Measurements from ENCODE around the gene NFIA.

Gene NFIA

DNA sequence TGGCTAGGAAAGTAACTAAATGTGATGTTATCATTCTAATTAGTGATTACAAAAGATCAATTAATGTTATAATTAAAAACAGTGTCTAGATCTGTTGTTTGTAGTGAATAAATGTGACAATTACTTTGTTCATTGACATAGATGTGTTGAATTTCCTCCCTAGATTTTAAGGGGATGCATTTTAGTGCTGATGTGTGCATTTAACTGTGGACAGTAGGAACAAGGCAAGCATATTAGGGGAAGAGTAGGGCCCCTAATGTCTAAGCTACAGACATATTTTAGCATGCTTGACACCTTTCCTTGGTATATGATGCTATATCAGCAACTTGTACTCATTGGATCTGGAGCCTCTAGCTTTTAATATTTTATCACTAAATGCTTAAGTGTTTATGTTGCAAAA is 48.9 kb downstream of the NFIA start:
- DNase-seq (ENCODE audit: low read depth, low spot score): no peak
- Histone ChIP-seq H3K36me3 (ENCODE audit: control insufficient read depth, insufficient read depth, low read length) (no peaks in the 10 kb centered on the region), H3K27ac (ENCODE audit: low read length) (no peak overlapping the region), H3K4me1 (ENCODE audit: control insufficient read depth, insufficient read depth, low read length) (no peaks in the 10 kb centered on the region), H3K27me3 (ENCODE audit: control insufficient read depth, insufficient read depth, low read length) (no peaks in the 10 kb centered on the region), H3K4me3 (ENCODE audit: low read length) (no peak overlapping the region), H3K9me3 (ENCODE audit: control insufficient read depth, insufficient read depth, low read length) (no peaks in the 10 kb centered on the region)

DNA sequence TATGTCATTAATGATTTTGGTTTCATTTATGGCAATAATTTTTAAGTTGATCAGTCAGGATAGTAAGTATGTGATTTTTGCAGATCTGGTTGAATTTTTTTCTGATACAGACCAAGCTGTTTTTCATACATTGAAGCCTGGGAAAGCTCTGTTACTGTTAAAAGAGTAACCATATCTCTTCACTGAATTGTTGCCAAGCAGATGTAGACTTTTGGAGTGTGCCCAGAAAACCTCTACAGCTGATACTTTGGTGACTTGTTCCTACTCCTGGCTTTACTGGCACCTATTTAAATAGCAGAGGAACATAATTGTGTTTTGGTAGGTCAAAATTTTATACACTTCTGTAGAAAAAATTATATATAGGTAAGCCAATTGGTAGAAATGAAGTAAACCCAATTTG is 49.4 kb downstream of the NFIA start:
- H3K27ac ChIP-seq (ENCODE audit: low read length): no peak overlapping the region
- no peaks in the 10 kb centered on the region for H3K36me3 ChIP-seq (ENCODE audit: control insufficient read depth, insufficient read depth, low read length)
- DNase-seq (ENCODE audit: low read depth, low spot score): no peak
- no peaks in the 10 kb centered on the region for H3K4me1 ChIP-seq (ENCODE audit: control insufficient read depth, insufficient read depth, low read length)
- H3K27me3 ChIP-seq (ENCODE audit: control insufficient read depth, insufficient read depth, low read length): no peaks in the 10 kb centered on the region
- H3K4me3 ChIP-seq (ENCODE audit: low read length): no peak overlapping the region
- H3K9me3 ChIP-seq (ENCODE audit: control insufficient read depth, insufficient read depth, low read length): no peaks in the 10 kb centered on the region

DNA sequence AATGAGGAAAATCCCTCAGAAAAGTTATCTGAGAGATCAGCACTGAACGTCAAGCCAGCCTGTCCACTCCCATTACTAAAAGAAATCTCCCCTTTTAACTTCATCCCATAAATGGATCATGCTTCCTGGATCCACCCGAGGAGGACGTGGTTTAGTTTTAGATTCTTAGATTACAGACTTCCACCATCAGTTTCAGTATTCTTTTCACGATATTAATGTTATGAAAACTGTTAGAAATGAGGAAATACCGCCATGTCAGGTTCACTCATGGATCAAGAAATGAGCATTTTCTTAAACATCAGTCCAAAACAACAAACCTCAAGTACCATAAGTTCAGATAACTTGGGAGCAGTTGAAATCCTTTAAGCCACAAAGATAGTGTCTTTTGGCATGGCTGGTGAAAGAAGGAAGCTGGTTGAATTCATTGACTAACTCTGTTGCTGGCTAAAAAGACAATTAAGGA is 49.8 kb downstream of the NFIA start:
- no CpG with 5 or more reads among the region's 5 CpGs for WGBS (ENCODE audit: insufficient coverage, insufficient read length)
- no peaks in the 10 kb centered on the region for H3K27me3 ChIP-seq (ENCODE audit: control insufficient read depth, insufficient read depth, low read length)
- H3K4me3 ChIP-seq (ENCODE audit: low read length): no peak overlapping the region
- DNase-seq (ENCODE audit: low read depth, low spot score): no peak
- no peaks in the 10 kb centered on the region for H3K9me3 ChIP-seq (ENCODE audit: control insufficient read depth, insufficient read depth, low read length)
- no peaks in the 10 kb centered on the region for H3K36me3 ChIP-seq (ENCODE audit: control insufficient read depth, insufficient read depth, low read length)
- H3K4me1 ChIP-seq (ENCODE audit: control insufficient read depth, insufficient read depth, low read length): no peaks in the 10 kb centered on the region
- H3K27ac ChIP-seq (ENCODE audit: low read length): no peak overlapping the region

DNA sequence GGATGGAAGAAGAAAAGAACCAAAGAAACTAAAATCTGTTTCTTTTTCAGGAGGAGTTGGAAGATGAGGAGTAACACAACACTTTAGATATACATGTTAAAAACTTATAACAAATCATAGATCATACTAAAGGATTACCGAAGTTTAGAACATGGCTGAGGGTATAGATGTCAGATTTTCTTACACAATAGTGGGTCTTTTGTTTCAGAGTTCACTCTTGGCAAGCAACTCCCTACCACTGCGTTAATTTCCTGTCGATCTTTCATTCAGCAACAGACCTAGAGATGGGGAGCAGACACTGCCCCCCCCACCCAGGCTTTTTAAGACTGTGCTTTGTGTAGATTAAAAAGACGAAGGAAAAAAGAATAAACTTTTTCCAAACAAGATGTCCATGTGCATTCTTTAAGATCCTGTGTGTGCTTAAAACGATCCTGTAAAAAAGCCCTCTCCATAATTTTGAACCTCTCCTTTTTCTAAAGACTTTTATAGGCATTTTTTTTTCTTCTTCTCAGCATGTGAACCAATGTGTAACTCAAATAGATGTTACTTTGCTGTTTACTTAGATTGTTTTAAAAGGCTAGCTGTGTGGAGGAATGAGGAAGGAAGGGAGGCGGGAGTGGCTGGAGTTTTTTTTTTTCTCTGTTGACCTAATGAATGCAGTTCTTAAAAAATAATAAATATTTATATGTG is 50.4 kb downstream of the NFIA start:
- H3K27ac ChIP-seq (ENCODE audit: low read length): no peak overlapping the region
- no peaks in the 10 kb centered on the region for H3K9me3 ChIP-seq (ENCODE audit: control insufficient read depth, insufficient read depth, low read length)
- WGBS (ENCODE audit: insufficient coverage, insufficient read length): no CpG with 5 or more reads among the region's 6 CpGs
- no peaks in the 10 kb centered on the region for H3K27me3 ChIP-seq (ENCODE audit: control insufficient read depth, insufficient read depth, low read length)
- H3K4me3 ChIP-seq (ENCODE audit: low read length): no peak overlapping the region
- H3K4me1 ChIP-seq (ENCODE audit: control insufficient read depth, insufficient read depth, low read length): no peaks in the 10 kb centered on the region
- no peaks in the 10 kb centered on the region for H3K36me3 ChIP-seq (ENCODE audit: control insufficient read depth, insufficient read depth, low read length)
- DNase-seq (ENCODE audit: low read depth, low spot score): no peak

DNA sequence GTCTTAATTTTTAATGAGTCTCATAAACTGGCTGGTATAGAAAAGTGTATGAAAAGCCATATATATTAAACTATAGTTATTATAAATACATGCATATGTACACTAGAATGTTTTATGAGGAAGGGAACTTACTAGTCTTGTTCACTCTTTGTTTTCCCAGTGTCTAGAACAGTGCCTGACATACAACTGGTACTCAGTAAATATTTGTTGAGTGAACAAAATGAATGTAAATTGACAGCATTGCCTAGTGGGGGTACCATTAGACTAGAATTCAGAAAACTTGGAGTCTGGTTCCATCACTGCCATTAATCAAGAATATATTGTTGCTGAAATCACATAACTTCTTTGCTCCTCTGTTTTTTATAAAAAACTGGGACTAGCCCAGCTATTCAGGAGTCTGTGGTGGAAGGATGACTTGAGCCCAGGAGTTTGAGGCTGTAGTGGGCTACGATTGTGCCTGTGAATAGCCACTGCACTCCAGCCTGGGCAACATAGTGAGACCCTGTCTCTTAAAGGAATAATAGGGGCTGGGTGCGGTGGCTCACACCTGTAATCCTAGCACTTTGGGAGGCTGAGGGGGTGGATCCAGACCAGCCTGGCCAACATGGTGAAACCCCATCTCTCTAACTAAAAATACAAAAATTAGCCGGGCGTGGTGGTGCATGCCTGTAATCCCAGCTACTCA is 51.1 kb downstream of the NFIA start:
- H3K27ac ChIP-seq (ENCODE audit: low read length): no peak overlapping the region
- WGBS (ENCODE audit: insufficient coverage, insufficient read length): no CpG with 5 or more reads among the region's 4 CpGs
- DNase-seq (ENCODE audit: low read depth, low spot score): no peak

DNA sequence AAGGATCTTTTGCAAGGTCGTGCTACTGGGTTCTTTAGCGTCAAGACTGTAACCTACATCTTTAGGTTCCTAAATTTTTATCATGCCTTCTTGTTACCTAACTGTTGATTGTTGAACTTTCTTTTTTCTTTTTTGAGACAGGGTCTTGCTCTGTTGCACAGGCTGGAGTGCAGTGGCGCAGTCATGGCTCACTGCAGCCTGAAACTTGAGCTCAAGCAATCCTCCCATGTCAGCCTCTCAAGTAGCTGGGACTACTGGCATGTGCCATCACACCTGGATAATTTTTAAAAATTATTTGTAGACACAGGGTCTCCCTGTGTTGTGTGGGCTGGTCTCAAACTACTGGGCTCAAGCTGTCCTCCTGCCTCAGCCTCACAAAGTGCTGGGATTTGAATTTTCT is 52.9 kb downstream of the NFIA start:
- H3K27ac ChIP-seq (ENCODE audit: low read length): no peak overlapping the region
- H3K9me3 ChIP-seq (ENCODE audit: control insufficient read depth, insufficient read depth, low read length): no peaks in the 10 kb centered on the region
- no peaks in the 10 kb centered on the region for H3K36me3 ChIP-seq (ENCODE audit: control insufficient read depth, insufficient read depth, low read length)
- H3K4me3 ChIP-seq (ENCODE audit: low read length): no peak overlapping the region
- H3K27me3 ChIP-seq (ENCODE audit: control insufficient read depth, insufficient read depth, low read length): no peaks in the 10 kb centered on the region
- no CpG with 5 or more reads among the region's 3 CpGs for WGBS (ENCODE audit: insufficient coverage, insufficient read length)
- H3K4me1 ChIP-seq (ENCODE audit: control insufficient read depth, insufficient read depth, low read length): no peaks in the 10 kb centered on the region; the same call in 1 of the 2 replicates
- DNase-seq (ENCODE audit: low read depth, low spot score): no peak

More for the DNA sequence above, 51.1 kb downstream of the NFIA start:
- Histone ChIP-seq H3K27me3 (ENCODE audit: control insufficient read depth, insufficient read depth, low read length) (no peaks in the 10 kb centered on the region), H3K4me3 (ENCODE audit: low read length) (no peak overlapping the region), H3K4me1 (ENCODE audit: control insufficient read depth, insufficient read depth, low read length) (no peaks in the 10 kb centered on the region; the same call in 1 of the 2 replicates), H3K36me3 (ENCODE audit: control insufficient read depth, insufficient read depth, low read length) (no peaks in the 10 kb centered on the region), H3K9me3 (ENCODE audit: control insufficient read depth, insufficient read depth, low read length) (no peaks in the 10 kb centered on the region)

DNA sequence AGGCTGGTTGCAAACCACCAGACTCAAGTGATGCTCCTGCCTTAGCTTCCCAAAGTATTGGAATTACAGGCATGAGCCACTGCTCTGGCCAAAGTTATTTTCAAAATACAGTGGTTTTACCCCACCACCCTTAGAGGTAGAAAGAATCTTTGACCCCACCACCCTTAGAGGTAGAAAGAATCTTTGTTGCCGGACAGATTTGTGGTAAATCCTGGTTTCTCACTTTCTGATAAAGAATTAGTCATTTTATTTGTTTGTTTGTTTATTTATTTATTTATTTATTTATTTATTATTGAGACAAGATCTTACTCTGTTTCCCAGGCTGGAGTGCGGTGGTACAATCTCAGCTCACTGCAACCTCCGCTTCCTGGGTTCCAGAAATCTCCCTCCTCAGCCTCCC is 55.9 kb downstream of the NFIA start:
- no CpG with 5 or more reads among the region's 3 CpGs for WGBS (ENCODE audit: insufficient coverage, insufficient read length)
- DNase-seq (ENCODE audit: low read depth, low spot score): no peak
- peaks cover 2% of the 10 kb centered on the region for H3K4me1 ChIP-seq (ENCODE audit: control insufficient read depth, insufficient read depth, low read length)
- no peak overlapping the region for H3K4me3 ChIP-seq (ENCODE audit: low read length)
- H3K36me3 ChIP-seq (ENCODE audit: control insufficient read depth, insufficient read depth, low read length): no peaks in the 10 kb centered on the region
- H3K27ac ChIP-seq (ENCODE audit: low read length): no peak overlapping the region
- H3K27me3 ChIP-seq (ENCODE audit: control insufficient read depth, insufficient read depth, low read length): no peaks in the 10 kb centered on the region
- H3K9me3 ChIP-seq (ENCODE audit: control insufficient read depth, insufficient read depth, low read length): no peaks in the 10 kb centered on the region

DNA sequence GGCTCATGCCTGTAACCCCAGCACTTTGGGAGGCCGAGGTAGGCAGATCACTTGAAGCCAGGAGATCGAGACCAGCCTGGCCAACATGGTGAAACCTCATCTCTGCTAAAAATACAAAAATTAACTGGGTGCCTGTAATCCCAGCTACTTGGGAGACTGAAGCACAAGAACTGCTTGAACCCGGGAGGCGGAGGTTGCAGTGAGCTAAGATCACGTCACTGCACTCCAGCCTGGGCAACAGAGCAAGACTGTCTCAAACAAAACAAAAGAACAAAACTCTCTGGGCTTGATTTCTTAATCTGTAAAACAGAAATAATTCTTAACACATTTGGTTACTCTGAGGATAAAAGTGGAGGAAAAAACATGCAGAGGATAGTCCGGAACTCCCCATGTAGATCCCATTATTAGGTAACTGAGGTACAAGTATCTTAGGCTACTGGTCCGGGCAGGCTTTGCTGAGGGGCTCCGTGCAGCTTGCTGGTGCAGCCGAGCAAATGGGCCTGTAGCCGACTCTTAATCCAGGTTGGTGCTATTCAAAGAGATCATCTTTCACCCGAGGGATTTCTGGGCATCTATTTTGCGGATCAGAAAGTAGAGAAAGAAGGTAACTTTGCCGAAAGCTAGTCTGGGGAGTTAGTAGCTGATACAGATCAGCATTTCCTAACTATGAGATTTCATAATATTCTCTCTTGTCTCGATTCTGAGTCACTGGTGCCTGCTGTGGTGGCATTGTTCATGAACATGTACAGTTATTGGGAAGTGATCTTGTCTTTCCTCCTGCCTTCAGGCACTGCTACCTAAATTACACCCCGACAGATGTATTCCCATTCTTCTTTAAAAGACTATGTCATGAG is 56.8 kb downstream of the NFIA start:
- Histone ChIP-seq H3K4me1 (ENCODE audit: control insufficient read depth, insufficient read depth, low read length) (peaks cover 2% of the 10 kb centered on the region), H3K27me3 (ENCODE audit: control insufficient read depth, insufficient read depth, low read length) (no peaks in the 10 kb centered on the region), H3K27ac (ENCODE audit: low read length) (no peak overlapping the region)

DNA sequence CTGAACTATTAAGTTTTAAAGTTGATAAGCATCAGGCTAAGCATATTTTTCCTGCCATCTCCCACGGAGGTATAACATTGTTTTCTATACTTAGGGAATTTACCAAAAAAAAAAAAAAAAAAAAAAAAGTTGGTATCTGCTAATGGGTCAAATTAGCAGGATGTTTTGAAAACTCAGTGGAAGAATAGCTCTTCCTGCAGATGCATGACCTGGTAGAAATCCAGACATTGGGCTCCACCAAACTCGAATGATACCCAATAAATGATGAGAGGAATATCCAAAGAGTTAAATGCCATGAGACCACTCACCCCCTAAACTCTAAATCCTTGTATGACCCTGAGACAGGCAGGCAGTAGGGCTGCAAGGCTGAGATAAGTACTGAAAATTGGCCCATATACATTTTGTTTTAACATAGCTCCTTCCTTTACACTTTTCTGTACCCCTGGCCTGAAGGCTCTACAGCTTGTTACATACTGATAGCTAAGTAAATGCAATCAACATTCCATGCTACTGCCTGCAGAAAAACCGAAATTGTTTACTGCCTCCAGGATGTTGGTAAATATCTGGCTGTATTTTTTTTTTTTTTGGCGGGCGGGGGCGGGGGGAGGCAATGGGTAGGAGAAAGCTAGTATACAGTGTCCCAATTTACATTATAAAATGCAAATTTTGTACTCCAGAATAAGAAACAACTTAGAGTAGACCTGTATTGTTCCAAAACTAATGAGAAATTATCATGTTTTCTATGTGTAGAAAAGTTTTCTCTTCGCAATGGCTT is 57.6 kb downstream of the NFIA start:
- no peaks in the 10 kb centered on the region for H3K27me3 ChIP-seq (ENCODE audit: control insufficient read depth, insufficient read depth, low read length)
- DNase-seq (ENCODE audit: low read depth, low spot score): no peak

More for the DNA sequence above, 56.8 kb downstream of the NFIA start:
- no CpG with 5 or more reads among the region's 15 CpGs for WGBS (ENCODE audit: insufficient coverage, insufficient read length)
- Histone ChIP-seq H3K36me3 (ENCODE audit: control insufficient read depth, insufficient read depth, low read length) (no peaks in the 10 kb centered on the region), H3K9me3 (ENCODE audit: control insufficient read depth, insufficient read depth, low read length) (no peaks in the 10 kb centered on the region), H3K4me3 (ENCODE audit: low read length) (no peak overlapping the region)
- no peak for DNase-seq (ENCODE audit: low read depth, low spot score)

DNA sequence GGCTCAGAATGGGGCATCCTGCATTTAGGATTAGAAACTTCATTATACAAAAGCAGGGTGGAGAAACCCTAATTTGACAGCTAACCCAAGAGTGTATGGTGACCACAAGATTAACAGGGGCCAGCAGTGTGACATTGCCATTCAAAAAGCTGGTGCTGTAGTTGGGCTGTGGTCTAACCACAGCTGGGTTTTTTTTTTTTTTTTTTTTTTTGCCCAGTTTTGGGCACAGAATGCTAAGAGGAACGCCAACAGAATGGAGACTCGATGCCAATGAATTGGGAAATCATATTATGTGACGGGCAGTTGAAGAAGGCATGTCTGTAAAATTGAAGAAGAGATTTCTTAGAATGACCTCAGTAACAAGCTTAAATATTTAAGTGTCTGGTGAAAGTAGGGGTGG is 58.4 kb downstream of the NFIA start:
- no peak for DNase-seq (ENCODE audit: low read depth, low spot score)
- no peak overlapping the region for H3K4me3 ChIP-seq (ENCODE audit: low read length)
- no peaks in the 10 kb centered on the region for H3K36me3 ChIP-seq (ENCODE audit: control insufficient read depth, insufficient read depth, low read length)
- no CpG with 5 or more reads among the region's 3 CpGs for WGBS (ENCODE audit: insufficient coverage, insufficient read length)
- H3K27ac ChIP-seq (ENCODE audit: low read length): no peak overlapping the region
- peaks cover 2% of the 10 kb centered on the region for H3K4me1 ChIP-seq (ENCODE audit: control insufficient read depth, insufficient read depth, low read length)
- H3K9me3 ChIP-seq (ENCODE audit: control insufficient read depth, insufficient read depth, low read length): no peaks in the 10 kb centered on the region
- no peaks in the 10 kb centered on the region for H3K27me3 ChIP-seq (ENCODE audit: control insufficient read depth, insufficient read depth, low read length)

More for the DNA sequence above, 57.6 kb downstream of the NFIA start:
- no peak overlapping the region for H3K4me3 ChIP-seq (ENCODE audit: low read length)
- H3K9me3 ChIP-seq (ENCODE audit: control insufficient read depth, insufficient read depth, low read length): no peaks in the 10 kb centered on the region
- no peak overlapping the region for H3K27ac ChIP-seq (ENCODE audit: low read length)
- peaks cover 2% of the 10 kb centered on the region for H3K4me1 ChIP-seq (ENCODE audit: control insufficient read depth, insufficient read depth, low read length)
- H3K36me3 ChIP-seq (ENCODE audit: control insufficient read depth, insufficient read depth, low read length): no peaks in the 10 kb centered on the region
- no CpG with 5 or more reads among the region's 7 CpGs for WGBS (ENCODE audit: insufficient coverage, insufficient read length)
